Endodermal cell (in vitro differentiated cells): ENCODE data around the gene MSL3B.

Source experiments
- DNase-seq: peaks from one replicate; pipeline ENCODE4 v3.0.0-alpha.2; 2017
- H3K27ac ChIP-seq: 2 replicates; pipeline ENCODE4 v1.5.1; 2013; ENCODE audit warnings: mild to moderate bottlenecking, low read depth, low read length, moderate library complexity
- H3K27me3 ChIP-seq: 2 replicates; pipeline ENCODE4 v1.6.1; 2013; ENCODE audit warnings: mild to moderate bottlenecking, low read length, moderate library complexity; ENCODE audit not compliant: insufficient read depth, control insufficient read depth, poor library complexity, severe bottlenecking
- H3K36me3 ChIP-seq: 2 replicates; pipeline ENCODE4 v1.7.0; 2013; ENCODE audit warnings: mild to moderate bottlenecking, low read length, moderate library complexity; ENCODE audit not compliant: control insufficient read depth, insufficient read depth
- H3K4me1 ChIP-seq: one replicate; pipeline ENCODE4 v1.7.0; 2013; ENCODE audit warnings: low read length; ENCODE audit not compliant: control insufficient read depth, insufficient read depth
- H3K4me3 ChIP-seq: 2 replicates; pipeline ENCODE4 v1.5.1; 2013; ENCODE audit warnings: mild to moderate bottlenecking, low read length, moderate library complexity
- H3K9ac ChIP-seq: 2 replicates; pipeline ENCODE4 v1.6.1; 2013; ENCODE audit warnings: mild to moderate bottlenecking, low read length, moderate library complexity; ENCODE audit not compliant: poor library complexity, severe bottlenecking; ENCODE audit errors: extremely low read depth
- H3K9me3 ChIP-seq: 2 replicates; pipeline ENCODE4 v1.6.1; 2013; ENCODE audit warnings: mild to moderate bottlenecking, low read length, moderate library complexity; ENCODE audit not compliant: control insufficient read depth
- H3K27ac Mint-ChIP-seq: 2 replicates; pipeline ENCODE4 v1.8.0; 2020; ENCODE audit warnings: mixed read lengths
- H3K27me3 Mint-ChIP-seq: 2 replicates; pipeline ENCODE4 v1.8.0; 2021; ENCODE audit warnings: mild to moderate bottlenecking, mixed read lengths; ENCODE audit not compliant: insufficient read depth
- H3K36me3 Mint-ChIP-seq: 2 replicates; pipeline ENCODE4 v1.8.0; 2020; ENCODE audit warnings: low read depth, mixed read lengths
- H3K4me1 Mint-ChIP-seq: 2 replicates; pipeline ENCODE4 v1.8.0; 2020; ENCODE audit warnings: mixed read lengths
- H3K4me3 Mint-ChIP-seq: 2 replicates; pipeline ENCODE4 v1.8.0; 2020; ENCODE audit warnings: mild to moderate bottlenecking, moderate library complexity, mixed read lengths
- H3K9me3 Mint-ChIP-seq: 2 replicates; pipeline ENCODE4 v1.8.0; 2020; ENCODE audit warnings: mild to moderate bottlenecking, mixed read lengths
- CTCF ChIP-seq: fragments of 200-600 bp; sonication (generic); conservative IDR thresholded peaks from 2 replicates; pipeline ENCODE4 v1.5.0; 2021; ENCODE audit warnings: antibody characterized with exemption, mild to moderate bottlenecking
- WGBS, 2 experiments: methylation state at CpG; one replicate each; pipeline versions ENCODE4 v1.1.5 to v1.1.7; 2013; ENCODE audit warnings: missing lambda C conversion rate in 2 of 2, mixed read lengths in 1 of 2; ENCODE audit not compliant: insufficient coverage in 1 of 2, insufficient read length in 1 of 2; 5-methylcytosine and 5-hydroxymethylcytosine counted together

The MSL3B gene

DNA sequence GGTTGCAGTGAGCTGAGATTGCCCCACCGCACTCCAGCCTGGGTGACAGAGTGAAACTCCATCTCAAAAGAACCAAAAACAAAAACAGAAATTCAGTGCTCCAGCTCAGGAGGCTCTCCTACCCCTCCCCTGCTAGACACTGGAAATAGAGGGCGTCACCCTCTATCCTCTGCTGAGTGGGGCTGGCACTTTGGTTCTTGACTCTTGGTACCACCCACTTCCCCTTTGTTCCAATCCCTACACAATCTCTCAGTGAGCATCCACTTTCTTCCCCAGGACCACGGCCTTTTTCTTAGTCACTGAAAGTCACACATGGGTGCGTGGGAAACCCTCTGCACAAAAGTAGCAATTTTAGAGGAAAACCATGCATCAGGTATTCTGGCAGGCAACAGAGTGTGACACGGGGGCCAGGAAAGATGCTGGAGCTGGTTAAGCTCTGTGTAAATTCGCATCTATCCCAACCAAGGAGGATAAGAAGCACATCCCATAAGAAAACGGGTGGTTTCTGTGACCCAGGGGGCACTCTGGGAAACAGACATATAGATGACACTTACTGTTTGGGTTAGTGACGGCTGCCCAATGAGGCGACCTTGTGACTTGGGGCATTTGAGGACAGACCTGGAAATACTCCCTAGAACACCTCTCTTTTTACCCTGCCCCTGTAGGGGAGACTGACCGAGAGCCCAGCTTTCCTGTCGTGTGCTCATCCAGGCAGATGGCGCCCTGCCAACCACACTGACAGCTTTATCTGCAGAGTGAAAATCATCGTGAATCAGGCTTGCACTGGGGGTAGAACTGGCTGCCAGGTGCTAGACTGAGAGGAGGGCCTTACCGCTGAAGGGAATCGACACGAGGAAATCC lies 21.6 kb downstream of the MSL3B start:
- Mint-ChIP-seq H3K4me3 (no peak overlapping the region), H3K4me1 (peaks cover under 1% of the 10 kb centered on the region), H3K36me3 (peaks cover 86% of the 10 kb centered on the region), H3K27me3 (no peaks in the 10 kb centered on the region), H3K9me3 (no peaks in the 10 kb centered on the region), H3K27ac (no peak overlapping the region)
- Histone ChIP-seq H3K9me3 (no peaks in the 10 kb centered on the region), H3K36me3 (peaks cover 95% of the 10 kb centered on the region), H3K27ac (no peak overlapping the region), H3K27me3 (no peaks in the 10 kb centered on the region), H3K9ac (no peak overlapping the region), H3K4me1 (no peaks in the 10 kb centered on the region), H3K4me3 (no peak overlapping the region)
- no peak for TF ChIP-seq CTCF
- DNase-seq = no peak
- WGBS, 2 experiments = 95 to 98% methylated on average over 10 to 16 of the region's 16 CpGs

- no peaks in the 10 kb centered on the region for H3K9me3 ChIP-seq
- no peak overlapping the region for H3K9ac ChIP-seq
- 87 to 100% methylated on average over 1 of the region's 1 CpG for WGBS, 2 experiments
- no peak overlapping the region for H3K4me3 ChIP-seq
- Mint-ChIP-seq H3K4me1 (no peaks in the 10 kb centered on the region), H3K9me3 (no peaks in the 10 kb centered on the region), H3K27ac (no peak overlapping the region), H3K27me3 (no peaks in the 10 kb centered on the region), H3K4me3 (no peak overlapping the region), H3K36me3 (peaks cover 91% of the 10 kb centered on the region)
- no peak for DNase-seq
- no peaks in the 10 kb centered on the region for H3K4me1 ChIP-seq
- H3K27ac ChIP-seq = no peak overlapping the region
- no peak for TF ChIP-seq CTCF
- H3K27me3 ChIP-seq = no peaks in the 10 kb centered on the region
- peaks cover 96% of the 10 kb centered on the region for H3K36me3 ChIP-seq
Measured at GRCh38 chr2:233845301-233846060, 22.7 kb downstream of the MSL3B start.

DNA sequence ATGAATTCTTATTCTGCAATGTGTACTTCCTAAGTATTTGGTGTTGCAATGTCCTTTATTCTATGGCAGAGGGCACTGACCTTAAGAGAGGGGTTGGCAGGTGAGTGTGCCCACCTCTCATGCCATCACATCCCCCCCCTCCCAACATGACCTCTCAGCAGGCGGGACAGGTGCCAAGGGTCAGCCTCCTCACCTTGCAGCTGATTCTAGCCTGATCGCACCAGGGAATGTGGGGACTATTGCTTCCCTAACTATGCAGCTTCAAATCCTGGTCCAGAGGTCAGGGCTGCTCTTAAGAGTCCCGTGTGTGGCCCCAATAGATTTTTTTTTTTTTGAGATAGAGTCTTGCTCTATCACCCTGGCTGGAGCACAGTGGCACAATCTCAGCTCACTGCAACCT lies 23.4 kb downstream of the MSL3B start:
- Histone ChIP-seq H3K27ac (no peak overlapping the region), H3K36me3 (peaks cover 96% of the 10 kb centered on the region), H3K4me1 (no peaks in the 10 kb centered on the region), H3K9ac (no peak overlapping the region), H3K4me3 (no peak overlapping the region), H3K9me3 (no peaks in the 10 kb centered on the region), H3K27me3 (no peaks in the 10 kb centered on the region)
- H3K9me3 Mint-ChIP-seq = no peaks in the 10 kb centered on the region
- no peak for DNase-seq
- TF ChIP-seq CTCF = no peak
- H3K36me3 Mint-ChIP-seq = peaks cover 93% of the 10 kb centered on the region
- no peaks in the 10 kb centered on the region for H3K4me1 Mint-ChIP-seq
- H3K27ac Mint-ChIP-seq = no peak overlapping the region
- H3K4me3 Mint-ChIP-seq = no peak overlapping the region
- 93 to 100% methylated on average over 1 to 3 of the region's 3 CpGs for WGBS, 2 experiments
- H3K27me3 Mint-ChIP-seq = no peaks in the 10 kb centered on the region
